Cardiac muscle cell (in vitro differentiated cells and primary cell): Measurements from ENCODE around the gene RPL10A. TPM values are rescaled to one million over a fixed set of nuclear protein-coding genes. Genes with fewer than 3 reads are reported as not detected.
"Not testable (repeated sequence)": the region's sequence is repeated elsewhere in the genome, so short reads cannot be mapped to it uniquely, and the experiment has no call there.

Source experiments
- DNase-seq, 2 donors: peaks; one replicate each; pipeline versions ENCODE4 v3.0.0 to v3.0.0-alpha.2; 2010 to 2017; ENCODE audit warnings: low read depth in 1 of 2, low spot score in 1 of 2
- H3K27ac ChIP-seq: fragments of 200-600 bp; sonication (generic); 2 replicates; pipeline ENCODE4 v1.5.1; 2016
- H3K27me3 ChIP-seq: fragments of 200-600 bp; sonication (generic); 2 replicates; pipeline ENCODE4 v1.6.0; 2016; ENCODE audit warnings: control low read depth
- H3K36me3 ChIP-seq: fragments of 200-600 bp; sonication (generic); 2 replicates; pipeline ENCODE4 v1.5.1; 2016; ENCODE audit warnings: control low read depth
- H3K4me1 ChIP-seq: fragments of 200-600 bp; sonication (generic); 2 replicates; pipeline ENCODE4 v1.8.1; 2017; ENCODE audit warnings: low read depth, mild to moderate bottlenecking, mixed run types
- H3K4me3 ChIP-seq: fragments of 200-600 bp; sonication (generic); 2 replicates; pipeline ENCODE4 v1.5.1; 2016; ENCODE audit warnings: mild to moderate bottlenecking
- H3K9me3 ChIP-seq: fragments of 200-600 bp; sonication (generic); 2 replicates; pipeline ENCODE4 v1.5.1; 2017; ENCODE audit warnings: low read depth, mild to moderate bottlenecking, control low read depth
- CTCF ChIP-seq: IDR thresholded peaks from 2 replicates; pipeline ENCODE4 v1.5.1; 2012; ENCODE audit warnings: low read depth, mild to moderate bottlenecking, low read length
- polyA plus RNA-seq: library from polyadenylated mRNA; unstranded; fragments of >200 nt; fragmentation: Nextera tagmentation; extraction: Ambion mirVana; gene quantifications from 2 replicates; pipeline ENCODE4 v1.2.1, GENCODE V29; 2016
- total RNA-seq: library from RNA; depleted of rRNA; stranded (reverse); fragments of >200 nt; gene quantifications from 2 replicates; pipeline ENCODE4 v1.2.3, GENCODE V29; 2016

The RPL10A gene
- total and polyA plus RNA-seq, 2 experiments from 2014 or later, result 390 to 1,095 TPM

GRCh38 chr6:35435074-35435837 is 32.9 kb upstream of the RPL10A start:
- no peak overlapping the region for H3K27ac ChIP-seq
- no peaks in the 10 kb centered on the region for H3K27me3 ChIP-seq
- H3K4me3 ChIP-seq, result no peak overlapping the region
- no peaks in the 10 kb centered on the region for H3K9me3 ChIP-seq
- no peak for TF ChIP-seq CTCF
- no peaks in the 10 kb centered on the region for H3K4me1 ChIP-seq
- DNase-seq, result no peak
- no peaks in the 10 kb centered on the region for H3K36me3 ChIP-seq

GRCh38 chr6:35436071-35436857 is 31.9 kb upstream of the RPL10A start:
- DNase-seq, result no peak
- Histone ChIP-seq H3K27ac (no peak overlapping the region), H3K27me3 (no peaks in the 10 kb centered on the region), H3K4me1 (no peaks in the 10 kb centered on the region), H3K9me3 (no peaks in the 10 kb centered on the region), H3K4me3 (no peak overlapping the region), H3K36me3 (no peaks in the 10 kb centered on the region)
- TF ChIP-seq CTCF, result no peak

- DNase-seq, H3K36me3 ChIP-seq, H3K27ac ChIP-seq, H3K9me3 ChIP-seq, H3K27me3 ChIP-seq, H3K4me3 ChIP-seq, H3K4me1 ChIP-seq: not testable (repeated sequence)
Measured at GRCh38 chr6:35438378-35439065, 29.7 kb upstream of the RPL10A start.

- H3K9me3 ChIP-seq, result no peaks in the 10 kb centered on the region
- DNase-seq, result peak in 1 of 2 donors; percentile 23
- H3K27ac ChIP-seq, result no peak overlapping the region
- no peak overlapping the region for H3K4me3 ChIP-seq
- no peaks in the 10 kb centered on the region for H3K4me1 ChIP-seq
- no peak for TF ChIP-seq CTCF
- H3K36me3 ChIP-seq, result no peaks in the 10 kb centered on the region
- H3K27me3 ChIP-seq, result no peaks in the 10 kb centered on the region
Measured at GRCh38 chr6:35439308-35439707, 28.9 kb upstream of the RPL10A start.

GRCh38 chr6:35441205-35441604 is 27.0 kb upstream of the RPL10A start:
- TF ChIP-seq CTCF, result no peak
- H3K9me3 ChIP-seq, result no peaks in the 10 kb centered on the region
- no peaks in the 10 kb centered on the region for H3K36me3 ChIP-seq
- DNase-seq, result peak in 1 of 2 donors; percentile 28
- H3K27me3 ChIP-seq, result no peaks in the 10 kb centered on the region
- H3K27ac ChIP-seq, result peak overlapping the region; percentile 48
- H3K4me3 ChIP-seq, result no peak overlapping the region
- H3K4me1 ChIP-seq, result no peaks in the 10 kb centered on the region
